GM18507 (cell line): Measurements from ENCODE around the gene GHRL.

Experiments
- DNase-seq: peaks from one replicate; pipeline ENCODE4 v3.0.0; 2011; ENCODE audit warnings: low read depth; ENCODE audit not compliant: insufficient read length; ENCODE audit errors: extremely low spot score
- FAIRE-seq: peaks from 2 replicates; lab custom pipeline; 2011; peaks lifted over from hg19 to GRCh38; lab: Jason Lieb, UNC

Gene GHRL

GRCh38 chr3:10328460-10329071 lies 35.8 kb upstream of the GHRL start:
- DNase-seq (no peak), FAIRE-seq (no peak)

GRCh38 chr3:10327592-10327991 lies 34.8 kb upstream of the GHRL start:
- no peak for FAIRE-seq

GRCh38 chr3:10322352-10322710 lies 29.6 kb upstream of the GHRL start:
- FAIRE-seq (no peak), DNase-seq (no peak)

More at GRCh38 chr3:10327592-10327991, 34.8 kb upstream of the GHRL start:
- DNase-seq: no peak

- DNase-seq (no peak), FAIRE-seq (no peak)
These were observed 29.0 kb upstream of the GHRL start for GRCh38 chr3:10321630-10322351.

GRCh38 chr3:10320320-10320677 lies 27.6 kb upstream of the GHRL start:
- DNase-seq: no peak
- FAIRE-seq: no peak

DNA sequence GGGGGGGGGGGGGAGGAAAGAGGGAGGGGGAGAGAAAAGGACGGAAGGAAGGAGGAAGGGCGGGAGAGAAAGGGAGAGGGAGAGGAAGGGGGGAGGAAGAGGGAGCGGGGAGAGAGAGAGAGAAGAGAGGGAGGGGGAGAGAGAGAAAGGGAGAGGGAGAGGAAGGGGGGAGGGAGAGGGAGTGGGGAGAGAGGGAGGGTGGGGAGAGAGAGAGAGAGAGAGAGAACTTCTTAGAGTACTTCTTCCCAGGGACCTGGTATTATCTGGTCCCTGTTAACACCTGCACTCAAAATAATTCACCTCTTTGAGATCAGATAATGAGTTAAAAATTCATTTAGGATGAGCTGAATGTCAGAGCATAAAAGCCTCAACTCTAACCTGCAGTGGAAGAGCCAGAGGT lies 27.1 kb upstream of the GHRL start:
- FAIRE-seq (no peak), DNase-seq (no peak)

- no peak for FAIRE-seq
- no peak for DNase-seq
These were observed 26.5 kb upstream of the GHRL start for GRCh38 chr3:10319251-10319650.

DNA sequence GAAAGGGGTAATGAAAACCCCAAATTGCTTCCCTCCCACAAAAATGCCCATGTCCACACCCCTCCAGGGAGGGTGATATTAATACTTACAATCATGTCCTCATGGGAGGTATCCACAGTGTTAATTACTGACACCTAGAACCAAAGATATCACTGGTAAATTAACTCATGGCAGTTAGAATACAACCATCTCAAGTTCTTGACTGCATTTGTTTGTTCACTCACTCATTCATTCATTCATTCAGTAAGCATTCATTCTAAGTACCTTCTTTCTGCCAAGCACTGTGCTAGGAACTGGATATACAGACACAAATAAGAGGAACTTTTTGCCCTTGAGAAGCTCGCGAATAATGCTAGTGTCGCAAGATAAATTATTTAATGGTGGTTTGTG lies 25.2 kb upstream of the GHRL start:
- FAIRE-seq (no peak), DNase-seq (no peak)

DNA sequence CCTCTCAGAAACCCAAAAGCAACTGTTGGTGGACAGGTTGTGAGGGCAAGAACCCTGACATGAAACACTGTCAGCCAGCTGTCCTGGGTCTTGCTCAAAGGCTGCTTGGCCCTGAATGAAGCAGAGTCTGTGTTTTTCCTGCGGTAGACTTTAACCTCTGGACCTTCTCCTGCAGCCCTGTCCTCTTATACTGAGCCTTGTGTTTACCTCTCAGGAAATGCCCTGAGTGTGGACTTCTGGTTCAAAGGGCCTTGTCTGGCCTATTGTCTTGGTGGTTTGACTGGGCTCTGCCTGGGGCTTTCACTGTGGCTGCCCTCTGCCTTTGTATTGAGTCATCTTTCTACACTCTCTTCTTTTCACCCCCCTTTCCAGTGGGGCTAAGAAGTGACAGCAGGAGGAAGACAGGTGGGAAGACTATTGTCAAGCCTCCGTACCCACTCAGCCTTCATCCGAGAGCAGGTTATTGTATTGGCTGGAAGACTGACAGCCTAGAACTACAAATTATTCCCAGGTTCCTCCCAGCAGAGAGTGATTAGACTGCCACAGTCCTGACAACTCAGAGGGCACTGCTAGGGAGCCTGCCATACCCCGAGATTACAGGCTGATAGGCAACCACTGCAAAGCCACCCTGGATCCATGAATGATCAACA lies 24.7 kb upstream of the GHRL start:
- no peak for FAIRE-seq
- DNase-seq: no peak

DNA sequence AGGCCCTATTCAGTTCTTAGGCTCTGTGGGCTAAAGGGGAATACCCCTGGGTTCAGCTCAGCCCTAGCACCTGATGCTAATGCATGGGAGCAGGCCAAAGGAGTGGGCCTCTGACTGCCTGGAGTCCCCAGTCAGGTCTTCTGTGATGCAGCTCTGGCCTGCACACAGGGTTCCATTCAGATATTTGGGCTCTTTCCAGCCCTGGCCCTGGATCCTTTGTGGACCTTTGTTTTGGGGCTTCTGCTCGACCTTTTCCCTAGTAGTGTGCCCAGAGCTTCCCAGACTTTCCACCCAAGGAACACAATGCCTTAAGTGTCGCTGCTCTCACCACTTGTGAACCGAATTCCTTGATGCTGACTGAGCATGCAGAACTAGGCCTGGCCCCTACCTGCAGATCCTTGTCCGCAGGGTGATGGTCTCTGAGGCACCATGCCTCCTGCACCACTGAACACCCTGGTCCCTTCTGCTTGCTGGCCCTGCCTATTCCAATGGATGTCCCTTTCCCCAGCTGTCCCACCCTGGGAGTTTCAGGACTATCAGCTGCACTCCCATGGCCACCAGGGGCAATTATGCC lies 23.1 kb upstream of the GHRL start:
- no peak for DNase-seq
- no peak for FAIRE-seq

DNA sequence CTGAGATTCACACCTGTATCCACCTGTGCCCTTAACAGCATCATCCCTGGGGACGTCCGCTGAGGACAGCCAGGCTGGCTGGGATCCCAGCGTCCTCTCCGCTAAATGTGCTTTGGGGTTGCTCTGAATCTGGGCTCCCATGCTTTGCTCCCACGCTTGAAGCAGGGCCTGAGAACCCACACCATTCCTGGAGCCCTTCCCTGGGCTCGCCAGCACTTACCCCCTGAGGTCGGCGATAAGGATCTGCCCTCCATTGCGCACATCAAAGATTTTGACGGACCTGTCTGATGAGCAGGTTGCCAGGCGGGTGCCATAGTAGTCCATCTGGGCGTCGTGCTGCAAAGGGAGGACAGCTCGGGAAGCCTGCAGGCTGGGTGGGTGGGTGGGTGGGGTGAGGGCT lies 22.4 kb upstream of the GHRL start:
- FAIRE-seq (no peak), DNase-seq (no peak)

- no peak for FAIRE-seq
- no peak for DNase-seq
These were observed 20.1 kb upstream of the GHRL start for GRCh38 chr3:10312861-10313260.

DNA sequence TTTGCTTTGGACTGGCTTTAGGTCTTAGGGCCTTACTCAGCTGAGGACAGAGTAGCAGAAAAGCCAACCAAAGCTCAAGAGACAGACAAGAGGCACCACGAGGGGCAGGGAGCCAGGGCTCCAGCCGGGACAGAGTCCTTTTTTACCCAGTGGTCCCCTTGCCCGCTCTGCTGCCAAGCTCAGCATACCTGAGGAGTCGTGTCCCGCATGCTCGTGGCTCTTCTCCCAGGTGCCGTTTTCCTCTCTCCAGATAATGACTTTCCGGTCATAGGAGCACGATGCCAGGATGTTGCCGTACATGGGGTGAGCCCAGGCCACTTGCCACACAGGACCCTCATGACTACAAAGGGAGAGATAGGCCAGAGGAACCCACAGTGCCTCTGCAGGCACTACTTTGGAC lies 19.6 kb upstream of the GHRL start:
- no peak for DNase-seq
- FAIRE-seq: no peak

GRCh38 chr3:10311710-10312109 lies 19.0 kb upstream of the GHRL start:
- FAIRE-seq (no peak), DNase-seq (no peak)

GRCh38 chr3:10310578-10310977 lies 17.8 kb upstream of the GHRL start:
- DNase-seq (no peak), FAIRE-seq (no peak)

GRCh38 chr3:10309736-10310135 lies 17.0 kb upstream of the GHRL start:
- DNase-seq (no peak), FAIRE-seq (no peak)

DNA sequence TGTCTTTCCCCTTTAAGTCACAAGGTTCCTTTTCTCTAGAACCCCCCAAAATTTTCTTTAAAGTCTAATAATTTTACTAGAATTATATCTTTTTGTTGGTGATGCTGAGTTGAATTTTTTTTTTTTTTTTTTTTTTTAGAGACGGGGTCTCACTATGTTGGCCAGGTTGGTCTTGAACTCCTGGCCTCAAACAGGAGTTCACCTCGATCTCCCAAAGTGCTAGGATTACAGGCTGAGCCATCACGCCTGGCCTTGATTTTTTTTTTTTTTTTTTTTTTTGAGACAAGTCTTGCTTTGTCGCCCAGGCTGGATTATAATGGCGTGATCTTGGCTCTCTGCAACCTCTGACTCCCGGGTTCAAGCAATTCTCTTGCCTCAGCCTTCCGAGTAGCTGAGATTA lies 15.9 kb upstream of the GHRL start:
- no peak for FAIRE-seq

GRCh38 chr3:10306156-10306555 lies 13.4 kb upstream of the GHRL start:
- DNase-seq (no peak), FAIRE-seq (no peak)

More for the DNA sequence above, 15.9 kb upstream of the GHRL start:
- DNase-seq: no peak

GRCh38 chr3:10305331-10305902 lies 12.7 kb upstream of the GHRL start:
- FAIRE-seq: no peak

DNA sequence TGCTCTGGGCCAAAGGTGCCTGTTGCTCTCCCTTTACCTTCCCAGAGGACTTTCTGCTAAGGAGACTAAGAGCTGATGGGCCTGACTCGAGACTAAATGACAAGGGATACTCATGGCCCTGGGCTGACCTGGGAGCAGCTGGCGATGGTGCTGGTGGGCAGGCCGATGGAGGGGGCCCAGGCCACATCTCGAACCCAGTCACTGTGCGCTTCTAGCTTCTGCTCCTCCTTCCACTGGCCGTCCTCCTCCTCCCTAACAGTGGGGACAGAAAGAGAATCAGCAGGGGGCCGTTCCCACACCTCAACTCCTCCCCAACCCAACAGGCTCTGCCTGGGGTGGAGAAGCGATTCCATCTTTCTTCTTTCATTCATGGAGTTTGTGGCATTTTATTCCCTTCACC lies 12.2 kb upstream of the GHRL start:
- no peak for FAIRE-seq

More at GRCh38 chr3:10305331-10305902, 12.7 kb upstream of the GHRL start:
- no peak for DNase-seq

More for the DNA sequence above, 12.2 kb upstream of the GHRL start:
- no peak for DNase-seq
